B cell (primary cell): Measurements from ENCODE around the gene SIAH2. TPM values are rescaled to one million over a fixed set of nuclear protein-coding genes. Genes with fewer than 3 reads are reported as not detected.

Experiments
- ATAC-seq: fragments of 200-7000 bp; cut with Tn5 transposase; one replicate; pipeline ENCODE4 v1.10.0; 2021; ENCODE audit warnings: low read depth, mild to moderate bottlenecking, moderate number of reproducible peaks, moderate library complexity
- CTCF ChIA-PET: fragments of 350-600 bp; sonication (Branson Sonifier 250); formaldehyde crosslinking; loops from one replicate; lab custom pipeline; 2021; ENCODE audit warnings: antibody characterized with exemption, inconsistent platforms; lab: Charles Lee
- POLR2A ChIA-PET: fragments of 350-600 bp; sonication (Branson Sonifier 250); formaldehyde crosslinking; loops from one replicate; lab custom pipeline; 2021; ENCODE audit warnings: antibody characterized with exemption; lab: Charles Lee
- DNase-seq: peaks from one replicate; pipeline ENCODE4 v3.0.0; 2013
- H2AFZ ChIP-seq: 2 replicates; pipeline ENCODE4 v1.6.1; 2012; ENCODE audit warnings: mild to moderate bottlenecking, low read depth, low read length; ENCODE audit not compliant: insufficient read depth, poor library complexity, severe bottlenecking
- H3K27ac ChIP-seq, 2 donors: 1 replicate in 1 of 2; 2 replicates in 1 of 2; pipeline ENCODE4 v1.5.1; 2012 to 2013; ENCODE audit warnings: low read length in 2 of 2, mild to moderate bottlenecking in 2 of 2, moderate library complexity in 1 of 2
- H3K27me3 ChIP-seq, 4 experiments: fragments of 200-600 bp in 1 of 4; sonication (generic) in 1 of 4; replicated peaks in 1 of 4; 1 replicate in 2 of 4; 2 replicates in 2 of 4; pipeline versions ENCODE4 v1.6.1 to v1.7.0; 2013 to 2016; ENCODE audit warnings: low read length in 3 of 4, mild to moderate bottlenecking in 2 of 4, mixed read lengths in 1 of 4, moderate library complexity in 1 of 4; ENCODE audit not compliant: insufficient read depth in 4 of 4, control insufficient read depth in 3 of 4; ENCODE audit errors: control extremely low read depth in 1 of 4
- H3K36me3 ChIP-seq, 2 experiments: replicated peaks in 1 of 2; 1 replicate in 1 of 2; 2 replicates in 1 of 2; pipeline versions ENCODE4 v1.6.1 to v1.7.1; 2013; ENCODE audit warnings: low read length in 1 of 2; ENCODE audit not compliant: insufficient read depth in 2 of 2, control insufficient read depth in 1 of 2; ENCODE audit errors: control extremely low read depth in 1 of 2, extremely low read depth in 1 of 2
- H3K4me1 ChIP-seq, 2 donors: fragments of 200-600 bp in 1 of 2; sonication (generic) in 1 of 2; 1 replicate in 1 of 2; 2 replicates in 1 of 2; pipeline versions ENCODE4 v1.5.1 to v1.6.1; 2013 to 2017; ENCODE audit warnings: low read length in 2 of 2; ENCODE audit not compliant: control insufficient read depth in 2 of 2, insufficient read depth in 2 of 2
- H3K4me2 ChIP-seq: replicated peaks from 2 replicates; pipeline ENCODE3; 2012; ENCODE audit warnings: mild to moderate bottlenecking, low read depth, low read length; ENCODE audit not compliant: poor library complexity, severe bottlenecking
- H3K4me3 ChIP-seq, 5 experiments: fragments of 200-600 bp in 1 of 5; sonication (generic) in 1 of 5; 1 replicate in 3 of 5; 2 replicates in 2 of 5; pipeline versions ENCODE4 v1.5.1 to v1.7.0; 2011 to 2016; ENCODE audit warnings: low read length in 4 of 5, mild to moderate bottlenecking in 4 of 5, low read depth in 2 of 5, control low read depth in 1 of 5, moderate library complexity in 1 of 5; ENCODE audit not compliant: insufficient read depth in 1 of 5; ENCODE audit errors: control extremely low read depth in 1 of 5, extremely low read depth in 1 of 5
- H3K79me2 ChIP-seq: fragments of 200-600 bp; sonication (generic); one replicate; pipeline ENCODE4 v1.6.0; 2016; ENCODE audit warnings: low read length; ENCODE audit not compliant: control insufficient read depth, insufficient read depth
- H3K9ac ChIP-seq: fragments of 200-600 bp; sonication (generic); 2 replicates; pipeline ENCODE4 v1.6.1; 2017; ENCODE audit warnings: mild to moderate bottlenecking, low read length, moderate library complexity
- H3K9me3 ChIP-seq, 3 donors: one replicate each; pipeline versions ENCODE4 v1.6.1 to v1.7.1; 2013; ENCODE audit warnings: low read length in 2 of 3; ENCODE audit not compliant: control insufficient read depth in 2 of 3, insufficient read depth in 1 of 3; ENCODE audit errors: control extremely low read depth in 1 of 3
- H4K20me1 ChIP-seq: 2 replicates; pipeline ENCODE4 v1.6.0; 2012; ENCODE audit warnings: mild to moderate bottlenecking, low read length; ENCODE audit not compliant: insufficient read depth, control insufficient read depth, poor library complexity, severe bottlenecking
- H3K27ac Mint-ChIP-seq: one replicate; pipeline ENCODE4 v1.8.0; 2021; ENCODE audit warnings: mixed read lengths
- H3K27me3 Mint-ChIP-seq: one replicate; pipeline ENCODE4 v1.8.0; 2021; ENCODE audit warnings: mixed read lengths
- H3K4me1 Mint-ChIP-seq: one replicate; pipeline ENCODE4 v1.8.0; 2021; ENCODE audit warnings: mixed read lengths
- H3K4me3 Mint-ChIP-seq: one replicate; pipeline ENCODE4 v1.8.0; 2021; ENCODE audit warnings: mixed read lengths
- H3K9me3 Mint-ChIP-seq: one replicate; pipeline ENCODE4 v1.8.0; 2022; ENCODE audit warnings: mixed read lengths; ENCODE audit not compliant: insufficient read depth
- EZH2 ChIP-seq: IDR thresholded peaks from 2 replicates; pipeline ENCODE4 v1.6.1; 2012; ENCODE audit warnings: borderline replicate concordance, low read depth, mild to moderate bottlenecking, moderate library complexity, low read length; ENCODE audit not compliant: insufficient read depth, poor library complexity, severe bottlenecking
- WGBS: methylation state at CpG from one replicate; pipeline ENCODE4 v1.1.5; 2013; ENCODE audit warnings: missing lambda C conversion rate; ENCODE audit not compliant: insufficient coverage; 5-methylcytosine and 5-hydroxymethylcytosine counted together
- intact Hi-C: fragments of 100-400 bp; cut with micrococcal nuclease; formaldehyde crosslinking; loops from one replicate; pipeline ENCODE4 v1.10.0; 2022
- polyA plus RNA-seq: library from polyadenylated mRNA; depleted of rRNA; stranded (reverse); fragments of >200 nt; gene quantifications from 2 replicates; pipeline ENCODE4 v1.2.3, GENCODE V29; 2012
- total RNA-seq, 2 donors: library from RNA; stranded (reverse); fragments of 120-200 nt in 1 of 2; gene quantifications; 1 replicate in 1 of 2; 2 replicates in 1 of 2; pipeline versions ENCODE4 v1.2.3 to v1.2.4, GENCODE V29; 2013 to 2022
- TF ChIP-seq, protein P1 (sequence below): fragments of 200-600 bp; IDR thresholded peaks from one replicate; pipeline ENCODE4 v1.8.0; 2022; ENCODE audit warnings: antibody characterized with exemption, mild to moderate bottlenecking

Gene SIAH2
- total and polyA plus RNA-seq, 2 donors (not counting 1 experiment from before 2014, with no cell fraction given): 22.3 to 83.4 TPM

DNA sequence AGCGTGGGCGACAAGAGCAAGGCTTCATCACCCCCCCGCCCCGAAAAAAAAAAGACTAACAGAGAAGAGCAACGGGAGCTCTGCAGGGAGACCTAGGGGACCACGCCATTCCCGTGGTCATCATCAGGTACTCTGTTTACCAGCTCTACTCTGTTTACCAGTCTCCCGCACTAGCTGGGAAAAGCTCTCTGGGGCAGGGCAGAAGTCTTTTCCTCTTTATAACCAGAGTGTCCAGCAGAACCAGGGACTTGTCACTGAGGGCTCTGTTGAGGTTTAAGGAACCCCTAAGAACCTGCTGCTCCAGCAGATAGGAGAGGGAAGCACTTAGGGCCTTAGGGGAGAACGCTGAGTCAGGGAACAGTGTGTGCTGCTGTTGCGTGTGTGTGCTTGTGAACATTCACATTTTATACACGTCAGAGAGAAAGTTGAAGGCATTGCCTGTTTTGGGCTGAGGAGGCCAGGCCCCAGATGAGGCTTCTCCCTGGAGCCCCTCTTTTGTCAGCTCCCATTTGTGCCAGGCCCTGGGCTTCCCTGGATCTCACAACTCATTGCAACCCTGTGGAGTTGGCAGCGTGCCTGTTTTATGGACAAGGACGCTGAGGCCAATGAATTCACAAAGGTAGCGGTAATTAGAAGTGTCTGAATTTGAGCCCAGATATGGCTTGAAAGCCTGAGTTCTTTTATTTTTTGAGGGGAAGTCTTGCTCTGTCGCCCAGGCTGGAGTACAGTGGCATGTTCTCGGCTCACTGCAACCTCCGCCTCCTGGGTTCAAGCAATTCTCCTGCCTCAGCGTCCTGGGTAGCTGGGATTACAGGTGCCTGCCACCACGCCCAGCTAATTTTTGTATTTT, 35.1 kb downstream of the SIAH2 start:
- Histone ChIP-seq H3K27ac (no peak overlapping the region), H3K27me3 (no peaks in the 10 kb centered on the region), H3K79me2 (no peaks in the 10 kb centered on the region), H3K4me1 (no peaks in the 10 kb centered on the region), H3K9ac (no peak overlapping the region), H3K4me3 (no peak overlapping the region), H3K36me3 (no peaks in the 10 kb centered on the region), H4K20me1 (no peaks in the 10 kb centered on the region), H3K9me3 (no peaks in the 10 kb centered on the region), H2AFZ (no peak overlapping the region), H3K4me2 (no peak overlapping the region)
- DNase-seq (no peak), ATAC-seq (no peak)
- Mint-ChIP-seq H3K27me3 (no peaks in the 10 kb centered on the region), H3K4me3 (no peak overlapping the region), H3K4me1 (peaks cover 3% of the 10 kb centered on the region), H3K9me3 (no peaks in the 10 kb centered on the region), H3K27ac (no peak overlapping the region)
- ChIA-PET CTCF (interaction anchor here (0.6 kb wide), 1 partner anchor 104 kb away, joined by 3 read pairs; no protein-coding TSS in a partner anchor), POLR2A (no interaction called here)
- intact Hi-C loops: no loop called here
- WGBS: 91% methylated on average over 17 of the region's 19 CpGs
- TF ChIP-seq EZH2: no peak
- TF ChIP-seq, protein P1, sequence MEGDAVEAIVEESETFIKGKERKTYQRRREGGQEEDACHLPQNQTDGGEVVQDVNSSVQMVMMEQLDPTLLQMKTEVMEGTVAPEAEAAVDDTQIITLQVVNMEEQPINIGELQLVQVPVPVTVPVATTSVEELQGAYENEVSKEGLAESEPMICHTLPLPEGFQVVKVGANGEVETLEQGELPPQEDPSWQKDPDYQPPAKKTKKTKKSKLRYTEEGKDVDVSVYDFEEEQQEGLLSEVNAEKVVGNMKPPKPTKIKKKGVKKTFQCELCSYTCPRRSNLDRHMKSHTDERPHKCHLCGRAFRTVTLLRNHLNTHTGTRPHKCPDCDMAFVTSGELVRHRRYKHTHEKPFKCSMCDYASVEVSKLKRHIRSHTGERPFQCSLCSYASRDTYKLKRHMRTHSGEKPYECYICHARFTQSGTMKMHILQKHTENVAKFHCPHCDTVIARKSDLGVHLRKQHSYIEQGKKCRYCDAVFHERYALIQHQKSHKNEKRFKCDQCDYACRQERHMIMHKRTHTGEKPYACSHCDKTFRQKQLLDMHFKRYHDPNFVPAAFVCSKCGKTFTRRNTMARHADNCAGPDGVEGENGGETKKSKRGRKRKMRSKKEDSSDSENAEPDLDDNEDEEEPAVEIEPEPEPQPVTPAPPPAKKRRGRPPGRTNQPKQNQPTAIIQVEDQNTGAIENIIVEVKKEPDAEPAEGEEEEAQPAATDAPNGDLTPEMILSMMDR: no peak

DNA sequence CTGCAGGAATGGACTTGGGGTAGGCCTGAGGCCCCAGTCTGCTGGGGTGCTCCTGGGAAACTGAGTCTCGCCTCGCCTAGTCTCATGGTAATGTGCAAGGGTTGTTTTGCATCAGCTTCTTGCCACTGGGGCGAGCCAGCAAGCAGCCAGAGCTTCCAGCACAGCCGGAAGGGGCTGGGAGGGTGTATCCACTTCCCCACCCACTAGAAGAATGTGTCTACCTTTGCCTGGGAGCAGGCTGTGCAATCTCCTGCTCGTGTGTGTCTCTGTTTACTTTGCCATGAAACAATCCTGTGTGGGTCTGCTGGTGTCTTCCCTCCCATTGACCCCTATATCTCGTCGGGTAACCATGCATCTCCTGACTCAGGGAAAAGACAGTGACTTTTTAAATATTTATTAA, 37.4 kb downstream of the SIAH2 start:
- Histone ChIP-seq H3K4me1 (peaks cover 0 to 5% of the 10 kb centered on the region in 2 donors), H3K27me3 (no peaks in the 10 kb centered on the region), H3K79me2 (no peaks in the 10 kb centered on the region), H2AFZ (no peak overlapping the region), H3K36me3 (no peaks in the 10 kb centered on the region), H3K27ac (no peak overlapping the region), H3K9me3 (no peaks in the 10 kb centered on the region), H3K4me2 (no peak overlapping the region), H3K9ac (no peak overlapping the region), H4K20me1 (no peaks in the 10 kb centered on the region), H3K4me3 (no peak overlapping the region)
- ChIA-PET POLR2A (no interaction called here), CTCF (interaction anchor here (0.6 to 1.1 kb wide), 2 partner anchors 62 to 149 kb away, joined by 3 to 4 read pairs; no protein-coding TSS in a partner anchor)
- intact Hi-C loops: no loop called here
- no peaks in the 10 kb centered on the region for H3K9me3 Mint-ChIP-seq
- H3K27ac Mint-ChIP-seq: no peak overlapping the region
- peaks cover 2% of the 10 kb centered on the region for H3K4me1 Mint-ChIP-seq
- no peaks in the 10 kb centered on the region for H3K27me3 Mint-ChIP-seq
- 100% methylated on average over 4 of the region's 7 CpGs for WGBS
- H3K4me3 Mint-ChIP-seq: no peak overlapping the region
- no peak for TF ChIP-seq EZH2
- TF ChIP-seq, protein P1: no peak
- DNase-seq (no peak), ATAC-seq (no peak)
